HG03280 (cell line): ENCODE results near the gene TGM5.
A peak's percentile ranks its signal among the peaks of the same experiment; 100 is the strongest.
"Not testable (repeated sequence)": the region's sequence is repeated elsewhere in the genome, so short reads cannot be mapped to it uniquely, and the experiment has no call there.

Experiments used
- ATAC-seq: cut with Tn5 transposase; IDR thresholded peaks from one replicate; pipeline ENCODE4 v1.9.1; 2021; ENCODE audit warnings: mild to moderate bottlenecking, moderate library complexity; ENCODE audit not compliant: unreplicated experiment

Gene TGM5

GRCh38 chr15:43276563-43277200 is 10.0 kb upstream of the TGM5 start:
- no peak for ATAC-seq

- ATAC-seq, result no peak
These were observed 9.2 kb upstream of the TGM5 start for GRCh38 chr15:43275740-43276562.

GRCh38 chr15:43274136-43274535 is 7.4 kb upstream of the TGM5 start:
- no peak for ATAC-seq

GRCh38 chr15:43273243-43273642 is 6.5 kb upstream of the TGM5 start:
- ATAC-seq, result no peak

GRCh38 chr15:43271908-43272307 is 5.2 kb upstream of the TGM5 start:
- ATAC-seq, result not testable (repeated sequence)

GRCh38 chr15:43270676-43271306 is 4.1 kb upstream of the TGM5 start:
- no peak for ATAC-seq

GRCh38 chr15:43270113-43270665 is 3.5 kb upstream of the TGM5 start:
- no peak for ATAC-seq

GRCh38 chr15:43268111-43269105 is 1.7 kb upstream of the TGM5 start:
- ATAC-seq, result no peak

- no peak for ATAC-seq
These were observed 711 bp upstream of the TGM5 start for GRCh38 chr15:43267439-43267838.

- ATAC-seq, result no peak
These were observed 342 bp downstream of the TGM5 start for GRCh38 chr15:43266386-43266785.

- ATAC-seq, result no peak
These were observed 6.6 kb downstream of the TGM5 start for GRCh38 chr15:43260011-43260615.

GRCh38 chr15:43258781-43259180 is 7.9 kb downstream of the TGM5 start:
- no peak for ATAC-seq

GRCh38 chr15:43256341-43256740 is 10.4 kb downstream of the TGM5 start:
- no peak for ATAC-seq

GRCh38 chr15:43255376-43255775 is 11.4 kb downstream of the TGM5 start:
- no peak for ATAC-seq

GRCh38 chr15:43253431-43254403 is 13.0 kb downstream of the TGM5 start:
- ATAC-seq, result peak; percentile 48

GRCh38 chr15:43251871-43252250 is 14.9 kb downstream of the TGM5 start:
- no peak for ATAC-seq

- no peak for ATAC-seq
These were observed 15.4 kb downstream of the TGM5 start for GRCh38 chr15:43251185-43251870.

- no peak for ATAC-seq
These were observed 15.9 kb downstream of the TGM5 start for GRCh38 chr15:43250785-43251184.
